B cell (primary cell): ENCODE measurements around the gene RMDN3.

Experiments used
- CTCF ChIP-seq: fragments of 200-600 bp; IDR thresholded peaks from one replicate; pipeline ENCODE4 v1.8.0; 2022; ENCODE audit warnings: antibody characterized with exemption, mild to moderate bottlenecking
- EZH2 ChIP-seq: IDR thresholded peaks from 2 replicates; pipeline ENCODE4 v1.6.1; 2012; ENCODE audit warnings: borderline replicate concordance, low read depth, mild to moderate bottlenecking, moderate library complexity, low read length; ENCODE audit not compliant: insufficient read depth, poor library complexity, severe bottlenecking

- TF ChIP-seq CTCF (no peak), EZH2 (no peak)
These were observed 1.9 kb upstream of the RMDN3 start for GRCh38 chr15:40756938-40757337.
